ENCODE data around the gene MTARC2. TPM values are rescaled to one million over a fixed set of nuclear protein-coding genes. Genes with fewer than 3 reads are reported as not detected.

MTARC2 gene
- total and polyA plus RNA-seq, 2 of the 13 experiments (the other 11 are each of a cell fraction or from before 2014, with no cell fraction given): 8.5 to 10.1 TPM

GRCh38 chr1:220786337-220787068, 38.4 kb downstream of the MTARC2 start, which contains the start of gene MTARC1 (continued):
- TF ChIP-seq NCOA5 (CRISPR knock-in tag; IDR thresholded peaks at IDR 0.05) (no peak), ZMAT3 (CRISPR knock-in tag; conservative IDR thresholded peaks at IDR 0.05) (no peak), SIX1 (CRISPR knock-in tag; IDR thresholded peaks at IDR 0.05; ENCODE audit: borderline replicate concordance) (0 out of 2 replicates have a peak, but pooled peaks have one; percentile 24), IRF1 (CRISPR knock-in tag; IDR thresholded peaks at IDR 0.05; ENCODE audit: low read depth) (no peak), SRF (IDR thresholded peaks at IDR 0.05; ENCODE audit: low read depth, low read length) (no peak), ZNF431 (CRISPR knock-in tag; IDR thresholded peaks at IDR 0.05; ENCODE audit: borderline replicate concordance, low read depth) (peak; percentile 57; the same call in 1 of the 2 replicates), TBL1XR1 (IDR thresholded peaks at IDR 0.05; ENCODE audit: borderline replicate concordance, low read length, partially characterized antibody) (no peak), MTF2 (CRISPR knock-in tag; IDR thresholded peaks at IDR 0.05; ENCODE audit: borderline replicate concordance) (no peak; the same call in 1 of the 2 replicates), EEA1 (CRISPR knock-in tag; IDR thresholded peaks at IDR 0.05; ENCODE audit: borderline replicate concordance) (no peak; the same call in 1 of the 2 replicates), ZNF646 (CRISPR knock-in tag; IDR thresholded peaks at IDR 0.05) (no peak), ZNF674 (CRISPR knock-in tag; IDR thresholded peaks at IDR 0.05; ENCODE audit: low read depth) (no peak), LBX2 (CRISPR knock-in tag; IDR thresholded peaks at IDR 0.05; ENCODE audit: borderline replicate concordance) (peak; percentile 67; the same call in 1 of the 2 replicates), ZNF652 (CRISPR knock-in tag; IDR thresholded peaks at IDR 0.05; ENCODE audit: borderline replicate concordance, low read depth) (no peak), HOXA9 (CRISPR knock-in tag; IDR thresholded peaks at IDR 0.05; ENCODE audit: borderline replicate concordance) (no peak), ZNF775 (CRISPR knock-in tag; IDR thresholded peaks at IDR 0.05; ENCODE audit: borderline replicate concordance) (0 out of 2 replicates have a peak, but pooled peaks have one; percentile 49), YEATS4 (CRISPR knock-in tag; IDR thresholded peaks at IDR 0.05; ENCODE audit: borderline replicate concordance) (peak; percentile 86; the same call in 1 of the 2 replicates), CEBPB (IDR thresholded peaks at IDR 0.05; ENCODE audit: borderline replicate concordance, low read depth, low read length) (no peak), POLR2AphosphoS5 (IDR thresholded peaks at IDR 0.05; ENCODE audit: low read depth, low read length) (peak; percentile 91), ZNF749 (CRISPR knock-in tag; IDR thresholded peaks at IDR 0.05; ENCODE audit: borderline replicate concordance) (no peak; the same call in 1 of the 2 replicates), SALL1 (CRISPR knock-in tag; IDR thresholded peaks at IDR 0.05) (peak; percentile 39; the same call in 1 of the 2 replicates), RAD51 (IDR thresholded peaks at IDR 0.05; ENCODE audit: borderline replicate concordance) (no peak), ZNF713 (CRISPR knock-in tag; IDR thresholded peaks at IDR 0.05) (no peak), ZNF605 (CRISPR knock-in tag; IDR thresholded peaks at IDR 0.05) (no peak)

All from HepG2 (cell line).